CD4-positive, alpha-beta T cell treated with Interferon alpha-2 for 1 hour (primary cell): ENCODE data around the gene CACNG3.

ENCODE experiments used
- DNase-seq, 2 donors: peaks; one replicate each; pipeline ENCODE4 v3.0.0-alpha.2; 2020 to 2022

CACNG3 gene

GRCh38 chr16:24409045-24409444 lies 152.9 kb downstream of the CACNG3 start:
- no peak for DNase-seq
